GM12874 (cell line): Measurements from ENCODE around the gene THAP2.

Experiments
- TF ChIP-seq, protein P1 (sequence below): IDR thresholded peaks from 2 replicates; pipeline ENCODE4 v1.5.1; 2011; ENCODE audit warnings: low read depth, mild to moderate bottlenecking, control low read depth, low read length, moderate library complexity; ENCODE audit not compliant: insufficient read depth

The THAP2 gene

GRCh38 chr12:71708658-71709057 lies 44.6 kb downstream of the THAP2 start:
- TF ChIP-seq, protein P1, sequence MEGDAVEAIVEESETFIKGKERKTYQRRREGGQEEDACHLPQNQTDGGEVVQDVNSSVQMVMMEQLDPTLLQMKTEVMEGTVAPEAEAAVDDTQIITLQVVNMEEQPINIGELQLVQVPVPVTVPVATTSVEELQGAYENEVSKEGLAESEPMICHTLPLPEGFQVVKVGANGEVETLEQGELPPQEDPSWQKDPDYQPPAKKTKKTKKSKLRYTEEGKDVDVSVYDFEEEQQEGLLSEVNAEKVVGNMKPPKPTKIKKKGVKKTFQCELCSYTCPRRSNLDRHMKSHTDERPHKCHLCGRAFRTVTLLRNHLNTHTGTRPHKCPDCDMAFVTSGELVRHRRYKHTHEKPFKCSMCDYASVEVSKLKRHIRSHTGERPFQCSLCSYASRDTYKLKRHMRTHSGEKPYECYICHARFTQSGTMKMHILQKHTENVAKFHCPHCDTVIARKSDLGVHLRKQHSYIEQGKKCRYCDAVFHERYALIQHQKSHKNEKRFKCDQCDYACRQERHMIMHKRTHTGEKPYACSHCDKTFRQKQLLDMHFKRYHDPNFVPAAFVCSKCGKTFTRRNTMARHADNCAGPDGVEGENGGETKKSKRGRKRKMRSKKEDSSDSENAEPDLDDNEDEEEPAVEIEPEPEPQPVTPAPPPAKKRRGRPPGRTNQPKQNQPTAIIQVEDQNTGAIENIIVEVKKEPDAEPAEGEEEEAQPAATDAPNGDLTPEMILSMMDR = no peak

DNA sequence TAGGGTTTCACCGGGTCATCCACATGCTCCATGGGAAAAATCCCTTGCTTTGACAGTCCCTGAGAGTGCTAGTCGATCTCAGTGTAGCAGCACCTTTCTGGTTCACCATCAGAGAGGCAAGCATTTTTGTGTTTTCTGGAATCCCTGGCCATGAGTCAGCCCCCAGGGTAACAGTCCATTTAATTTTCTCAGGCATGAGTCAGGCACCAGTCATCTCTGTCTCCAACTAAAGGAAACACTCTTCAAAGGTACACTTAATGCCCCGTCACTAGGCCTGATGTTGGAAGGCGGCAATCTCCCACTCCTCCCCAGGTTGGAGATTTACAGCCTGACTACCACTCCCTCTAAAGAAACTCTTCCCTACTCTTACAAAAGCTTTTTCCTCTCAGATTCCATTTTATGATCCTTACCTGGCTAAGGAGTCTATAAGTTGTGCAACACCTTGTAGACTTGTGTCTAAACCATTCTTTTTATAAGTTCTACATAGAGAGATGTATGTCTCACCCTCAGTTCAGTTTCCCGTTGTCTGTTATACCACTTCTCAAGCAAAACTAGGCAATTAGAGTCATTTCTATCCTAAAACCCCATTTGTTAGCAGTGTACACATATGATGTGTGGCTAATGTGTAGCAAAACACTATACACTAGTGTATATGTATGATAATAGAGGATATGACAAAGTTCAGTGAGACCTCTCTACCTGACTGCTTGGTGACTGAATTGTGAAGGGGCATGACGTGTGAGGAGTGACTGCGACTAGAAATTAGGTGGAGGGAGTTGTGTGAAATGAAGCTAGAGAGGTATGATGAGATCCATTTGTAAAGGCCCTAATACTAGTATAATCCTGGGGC lies 46.4 kb downstream of the THAP2 start:
- TF ChIP-seq, protein P1 = no peak

- TF ChIP-seq, protein P1 = no peak
These were observed 54.5 kb downstream of the THAP2 start for GRCh38 chr12:71718611-71719010.

- TF ChIP-seq, protein P1 = no peak
These were observed 55.7 kb downstream of the THAP2 start for GRCh38 chr12:71719647-71720370.

DNA sequence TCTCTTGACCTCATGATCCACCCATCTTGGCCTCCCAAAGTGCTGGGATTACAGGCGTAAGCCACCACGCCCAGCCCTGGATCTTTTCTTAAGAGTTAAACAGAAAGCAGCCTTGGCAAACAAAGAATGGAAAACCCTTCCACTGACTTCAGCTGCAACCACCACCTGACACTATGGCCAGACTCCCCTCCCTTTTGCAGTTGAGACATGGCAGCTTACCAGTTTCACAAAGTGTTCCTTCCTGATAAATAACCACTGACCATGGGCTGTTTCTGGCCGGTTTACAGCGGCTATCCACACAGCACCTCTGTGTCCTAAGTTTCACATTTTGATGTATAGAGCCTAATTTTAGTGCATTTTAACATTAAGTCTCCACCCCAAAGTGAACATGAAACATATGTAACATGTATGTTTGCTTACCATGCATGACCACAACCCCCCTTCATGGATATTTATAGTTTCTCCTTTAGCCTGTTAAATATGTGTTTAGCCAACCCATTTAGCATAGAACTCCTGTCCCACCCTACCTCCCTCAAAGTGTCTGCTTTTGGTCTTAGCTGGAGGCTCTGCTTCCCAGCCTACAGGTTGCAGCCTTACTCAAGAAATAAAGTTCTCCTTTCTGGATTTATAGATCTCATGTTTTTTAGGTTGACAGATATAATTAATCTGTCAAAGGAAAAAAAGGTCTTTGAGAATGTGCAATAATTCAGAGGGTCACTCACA lies 57.8 kb downstream of the THAP2 start:
- TF ChIP-seq, protein P1 = no peak

DNA sequence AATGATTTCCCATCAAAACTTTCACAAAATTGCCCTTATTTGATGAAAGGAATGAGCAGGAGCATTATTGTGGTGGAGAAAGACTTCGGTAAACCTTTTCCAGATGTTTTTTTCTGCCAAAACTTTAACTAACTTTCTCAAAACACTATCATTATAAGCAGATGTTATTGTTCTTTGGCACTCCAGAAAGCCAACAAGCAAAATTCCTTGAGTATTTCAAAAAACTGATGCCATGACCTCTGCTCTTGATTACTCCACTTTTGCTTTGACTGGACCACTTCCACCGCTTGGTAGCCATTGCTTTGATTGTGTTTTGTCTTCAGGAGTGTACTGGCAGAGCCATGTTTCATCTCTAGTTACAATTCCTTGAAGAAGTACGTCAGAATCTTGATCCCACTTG lies 60.9 kb downstream of the THAP2 start:
- TF ChIP-seq, protein P1 = no peak

GRCh38 chr12:71726548-71726947 lies 62.4 kb downstream of the THAP2 start:
- TF ChIP-seq, protein P1 = no peak
